NCI-H2029 treated with DMSO at 0.1 percent for 48 hours (cell line): ENCODE measurements around the gene XPO4.
A peak's percentile ranks its signal among the peaks of the same experiment; 100 is the strongest.

ENCODE experiments used
- DNase-seq: peaks from one replicate; lab custom pipeline; 2025; lab: John Stamatoyannopoulos, UW

Gene XPO4

DNA sequence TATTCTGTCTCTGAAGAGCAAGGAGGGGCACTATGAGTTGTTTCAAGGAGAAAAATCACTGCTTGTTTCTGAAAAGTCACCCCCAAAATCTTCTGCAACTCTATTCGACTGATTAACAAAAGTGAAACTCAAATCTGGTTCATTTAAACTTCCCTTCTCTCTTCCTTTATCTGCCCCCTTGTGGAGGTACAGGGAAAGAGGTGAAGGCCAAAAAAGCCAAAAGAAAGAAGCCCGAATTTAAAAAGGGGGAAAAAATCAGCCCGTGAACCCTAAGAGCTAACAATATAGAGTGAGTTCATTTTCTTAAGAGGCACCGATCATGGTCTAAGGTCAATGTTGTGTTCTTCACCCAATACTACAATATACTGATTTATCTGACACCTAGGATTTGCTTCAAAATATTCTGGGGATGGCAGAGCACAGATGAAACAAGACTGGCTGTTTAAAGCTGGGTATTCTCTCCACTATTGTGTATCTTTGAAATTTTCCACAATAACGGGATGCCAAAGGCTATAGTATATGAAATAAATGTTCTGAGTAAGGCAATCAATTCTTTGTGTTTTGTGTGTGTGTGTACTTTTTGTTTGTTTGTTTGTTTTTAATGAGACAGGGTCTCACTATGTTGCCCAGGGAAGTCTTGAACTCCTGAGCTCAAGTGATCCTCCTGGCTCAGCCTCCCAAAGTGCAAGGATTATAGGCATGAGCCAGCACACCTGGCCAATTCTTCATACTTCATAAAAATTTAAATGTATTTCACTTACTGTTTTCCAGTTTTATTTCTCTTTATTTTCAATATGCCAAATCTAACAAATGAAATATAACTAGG lies 73.8 kb downstream of the XPO4 start:
- DNase-seq = no peak

DNA sequence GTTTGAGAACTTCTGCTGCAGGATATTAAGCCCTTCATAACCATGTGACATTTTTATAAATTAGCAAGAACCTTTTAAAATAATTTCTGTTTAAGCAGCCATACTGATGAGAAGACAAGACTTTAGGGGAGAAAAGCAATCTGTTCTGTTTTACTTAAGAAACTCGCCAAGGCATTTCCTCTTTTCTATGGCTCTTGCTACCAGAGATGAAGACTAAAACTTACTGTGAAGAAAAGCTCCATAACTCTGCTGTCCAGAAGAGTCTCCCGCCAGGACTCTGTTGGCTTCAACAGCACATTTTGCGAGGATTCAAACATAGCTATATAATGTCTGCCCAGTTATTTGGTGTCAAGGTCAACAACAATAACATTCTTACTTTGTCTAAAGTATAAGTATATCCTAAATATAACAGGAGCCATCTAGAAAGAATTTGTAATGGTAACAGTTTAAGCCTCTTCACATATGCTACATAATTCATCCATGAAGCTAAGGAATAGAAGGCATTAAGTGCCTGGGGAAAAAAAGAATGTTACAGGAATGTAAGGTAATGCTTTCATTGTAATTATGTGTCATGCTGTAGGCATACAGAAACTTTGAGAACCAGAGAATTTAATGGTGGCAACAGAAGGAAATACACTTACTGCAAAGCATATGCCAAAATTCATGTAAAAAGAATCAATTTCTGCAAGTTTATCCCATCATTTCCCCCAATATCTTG lies 75.5 kb downstream of the XPO4 start:
- DNase-seq = no peak

GRCh38 chr13:20826301-20826700 lies 76.2 kb downstream of the XPO4 start:
- DNase-seq = no peak

DNA sequence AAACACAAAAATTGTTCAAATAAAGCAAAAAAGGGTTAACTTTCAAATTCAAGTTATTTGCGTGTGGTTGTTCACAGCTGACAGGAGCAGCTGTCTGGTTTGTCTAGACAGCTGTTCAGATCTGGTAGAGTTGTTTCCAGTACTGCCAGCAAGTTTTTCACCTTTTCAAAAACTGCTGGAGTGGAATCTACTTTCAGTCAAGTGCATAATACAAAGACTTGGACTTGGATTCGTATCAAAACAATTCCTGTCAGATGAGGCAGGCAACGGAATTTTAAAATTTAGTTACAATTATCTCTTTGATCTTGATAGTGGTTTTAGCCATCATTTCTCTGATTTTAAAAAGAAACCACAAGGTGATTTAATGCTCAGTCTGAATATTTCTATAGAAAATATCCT lies 77.1 kb downstream of the XPO4 start:
- no peak for DNase-seq

GRCh38 chr13:20824762-20825476 lies 77.6 kb downstream of the XPO4 start:
- DNase-seq = no peak

DNA sequence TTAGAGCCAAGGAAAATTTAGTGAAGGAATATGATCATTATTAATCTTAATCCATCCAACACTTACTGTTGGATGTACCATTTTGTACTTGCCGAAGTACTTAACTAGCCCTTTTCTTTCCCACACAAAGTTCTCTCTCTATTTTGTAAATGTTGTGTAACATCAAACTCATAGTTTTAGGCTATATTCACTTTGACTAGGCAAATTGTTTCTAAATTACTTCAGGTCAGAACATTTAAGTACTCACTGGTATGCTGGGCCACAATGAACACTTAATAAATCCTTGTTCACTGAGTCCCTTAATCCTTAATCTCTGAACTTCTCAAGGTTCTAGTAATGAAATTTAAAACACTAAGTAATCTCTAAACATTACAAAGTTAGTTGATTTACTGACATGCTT lies 79.5 kb downstream of the XPO4 start:
- no peak for DNase-seq

GRCh38 chr13:20822406-20822805 lies 80.1 kb downstream of the XPO4 start:
- DNase-seq = no peak

DNA sequence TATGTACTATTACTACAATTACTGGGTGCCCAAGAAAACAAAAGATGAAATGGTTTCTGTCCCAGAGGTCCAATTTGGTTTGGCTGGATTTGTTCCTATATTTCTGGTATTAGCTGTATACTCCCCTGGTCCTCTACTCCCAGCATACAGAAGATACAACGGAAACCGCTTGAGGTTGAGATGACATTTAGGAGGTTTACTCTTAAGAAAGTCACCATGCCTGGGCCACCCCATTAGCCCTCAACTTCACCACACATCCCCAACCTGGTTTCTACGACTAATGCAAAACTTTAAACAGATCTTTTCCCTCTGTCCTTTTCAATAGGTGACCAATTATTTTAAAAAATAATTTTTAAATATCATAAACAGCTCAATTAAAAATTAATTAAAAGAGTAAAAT lies 82.8 kb downstream of the XPO4 start:
- DNase-seq = no peak

DNA sequence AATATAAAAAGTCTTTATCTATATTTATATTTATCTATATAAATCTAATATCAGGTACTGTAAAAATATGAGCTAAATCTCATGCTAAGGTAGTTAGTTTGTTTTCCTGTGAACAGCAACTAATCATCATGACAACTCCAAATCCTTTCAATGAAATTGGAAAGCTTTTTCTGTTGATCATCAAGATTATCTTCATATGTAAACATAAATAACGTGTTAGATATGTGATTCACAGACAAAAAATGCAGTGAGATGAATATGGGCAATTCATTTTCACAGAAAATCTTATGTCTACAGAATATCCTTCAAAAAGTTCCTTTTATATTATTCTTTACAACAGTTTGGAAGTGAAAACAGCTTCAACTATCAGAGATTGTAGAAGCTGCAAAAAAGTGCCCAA lies 87.1 kb downstream of the XPO4 start:
- DNase-seq = no peak

DNA sequence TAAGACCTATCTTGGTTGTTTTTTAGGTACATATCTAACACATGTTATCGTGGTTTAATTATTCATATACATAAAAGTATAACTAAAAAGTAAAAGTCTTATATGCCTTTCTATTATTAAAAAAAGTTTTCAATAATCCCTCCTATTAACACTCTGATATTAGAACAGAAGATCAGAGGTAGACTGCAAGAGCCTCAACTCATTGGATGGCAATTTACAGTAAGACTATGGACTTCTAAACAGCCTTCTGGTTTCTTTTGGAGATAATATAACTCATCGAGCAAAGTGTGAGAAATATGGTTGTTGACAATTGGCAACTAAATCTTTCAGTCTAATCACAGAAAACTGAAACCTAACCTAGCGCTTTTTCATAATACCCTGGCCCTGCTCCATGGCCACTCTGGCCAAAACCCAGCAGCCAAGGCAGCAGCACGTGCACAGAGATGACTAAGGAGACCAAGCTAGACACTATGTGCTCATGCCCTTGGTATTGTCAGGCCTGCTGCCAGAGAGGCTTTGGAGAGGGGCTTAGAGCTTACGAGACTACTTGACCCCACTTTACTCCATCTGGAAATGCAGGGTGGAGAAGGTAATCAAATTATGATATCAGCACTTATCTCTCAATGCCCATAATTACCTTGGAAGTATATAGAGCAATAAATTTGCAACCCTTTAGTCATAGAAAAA lies 88.2 kb downstream of the XPO4 start:
- DNase-seq = peak; percentile 69

DNA sequence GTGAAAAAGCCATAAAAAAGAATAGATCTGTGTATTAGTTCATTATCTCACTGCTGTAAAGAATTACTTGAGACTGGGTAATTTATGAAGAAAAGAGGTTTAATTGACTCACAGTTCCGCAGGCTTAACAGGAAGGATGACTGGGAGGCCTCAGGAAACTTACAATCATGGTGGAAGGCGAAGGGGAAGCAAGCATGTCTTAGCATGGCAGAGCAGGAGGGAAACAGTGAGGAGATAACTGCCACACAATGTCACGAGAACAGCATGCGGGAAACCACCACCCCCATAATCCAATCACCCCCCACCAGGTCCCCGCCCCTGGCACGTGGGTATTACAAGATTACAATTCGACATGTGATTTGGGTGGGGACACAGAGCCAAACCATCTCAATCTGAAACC lies 89.7 kb downstream of the XPO4 start:
- no peak for DNase-seq

DNA sequence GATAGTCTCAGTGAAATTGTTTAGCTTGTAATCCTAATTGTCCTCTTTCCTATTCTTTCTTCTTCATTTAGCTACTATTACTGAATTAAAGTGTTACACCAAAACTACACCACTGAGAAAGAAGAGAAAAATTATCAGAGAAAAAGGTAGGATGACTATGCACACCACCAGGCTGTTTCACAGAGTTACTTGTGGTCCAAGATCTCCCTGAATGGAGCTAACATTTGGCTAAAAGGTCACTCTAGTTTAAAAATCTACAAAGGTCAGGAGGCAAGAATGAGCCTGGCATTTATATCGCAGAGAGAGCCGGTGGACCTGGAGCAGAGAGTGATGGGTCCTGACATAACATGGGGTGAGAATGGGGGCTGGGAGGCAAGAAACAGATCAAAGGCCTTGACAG lies 91.7 kb downstream of the XPO4 start:
- no peak for DNase-seq

DNA sequence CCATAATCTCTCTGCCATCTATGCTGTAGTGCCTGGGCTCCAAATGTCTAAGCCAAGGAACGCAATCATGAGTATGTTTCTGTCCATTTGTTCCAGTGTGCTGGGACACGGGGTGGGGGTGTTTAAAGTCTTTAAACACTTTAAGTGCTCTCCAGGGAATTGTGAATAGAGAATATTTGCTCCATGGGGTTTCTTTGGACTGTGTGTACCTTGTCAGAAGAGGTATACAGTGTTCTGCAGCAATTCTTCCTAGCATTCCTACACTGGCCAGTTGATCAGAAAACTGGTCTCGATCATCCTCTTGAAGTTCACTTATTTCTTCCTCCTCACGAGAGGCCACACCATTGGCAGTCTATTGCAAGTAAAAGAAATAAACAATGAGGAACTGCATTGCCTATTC lies 93.7 kb downstream of the XPO4 start:
- DNase-seq = no peak

DNA sequence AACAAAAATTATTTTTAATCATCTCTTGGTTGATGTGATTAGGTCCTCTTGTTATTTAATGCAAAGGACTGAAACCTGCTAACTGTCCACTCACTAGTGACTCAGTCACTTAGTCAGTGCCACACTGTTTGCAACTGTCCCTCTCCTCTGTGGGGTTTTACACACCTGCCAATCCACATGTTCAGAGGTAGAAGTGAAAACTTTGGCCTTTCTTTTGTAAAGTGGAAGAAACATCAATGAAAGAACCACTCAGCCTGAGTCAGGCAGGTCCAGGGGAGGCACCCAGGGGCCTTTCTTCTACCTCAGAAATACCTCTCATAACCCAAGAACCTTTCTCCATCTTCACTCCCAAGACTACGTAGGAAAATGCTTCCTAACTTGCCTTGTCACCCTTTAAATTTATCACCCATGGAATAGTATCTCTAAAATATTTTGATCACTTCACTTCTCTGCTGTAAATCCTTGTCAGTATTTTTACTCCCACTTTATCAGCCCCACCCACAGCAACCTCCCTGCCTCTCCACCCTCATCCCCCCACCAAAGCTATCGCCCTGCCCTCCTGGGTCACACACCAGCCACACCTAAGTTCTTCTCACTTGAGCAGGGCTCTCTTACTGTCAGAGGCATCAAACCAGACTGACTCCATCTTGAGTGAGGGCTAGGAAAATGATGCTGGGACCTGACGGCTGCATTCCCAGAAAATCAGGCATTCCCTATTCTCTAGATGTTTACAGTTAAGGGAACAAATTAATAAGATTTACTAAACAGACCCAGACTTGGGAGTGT lies 99.2 kb downstream of the XPO4 start:
- DNase-seq = no peak

GRCh38 chr13:20801707-20802106 lies 100.8 kb downstream of the XPO4 start:
- no peak for DNase-seq

GRCh38 chr13:20799726-20800416 lies 102.7 kb downstream of the XPO4 start:
- no peak for DNase-seq

GRCh38 chr13:20798027-20798426 lies 104.5 kb downstream of the XPO4 start:
- DNase-seq = no peak

DNA sequence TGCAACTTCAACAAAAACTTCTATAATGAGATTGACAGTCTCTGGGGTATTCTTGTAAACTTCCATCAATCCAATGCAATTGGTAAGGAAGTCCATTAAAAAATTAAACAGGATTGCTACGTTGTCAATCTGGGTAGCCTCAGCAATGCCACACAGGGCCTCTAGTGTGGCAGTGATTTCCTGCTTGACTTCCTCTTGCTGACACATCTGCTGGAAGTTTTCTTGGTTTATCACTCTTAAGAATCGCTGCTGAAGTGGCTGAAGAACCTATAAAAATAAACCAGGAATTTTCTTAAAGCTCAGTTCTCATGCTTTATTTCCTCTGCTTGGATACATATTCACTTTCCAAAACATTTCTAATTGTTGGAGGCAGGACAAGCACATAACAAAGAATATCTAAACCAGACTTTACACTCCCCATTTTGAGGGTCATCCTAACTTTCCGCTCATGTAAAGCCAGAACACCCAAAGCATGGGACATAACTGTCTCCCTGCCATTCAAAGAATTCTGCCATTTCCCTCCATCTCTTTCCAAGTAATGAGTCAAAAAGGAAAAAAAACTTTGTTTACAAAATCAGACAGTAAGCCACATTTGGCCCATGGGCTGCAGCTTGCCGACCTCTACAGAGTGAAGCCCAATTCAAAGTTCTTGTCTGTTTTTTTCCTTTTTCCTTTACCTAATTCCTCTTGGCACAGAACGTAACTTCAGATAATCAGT lies 105.6 kb downstream of the XPO4 start:
- DNase-seq = no peak

- no peak for DNase-seq
Observed at GRCh38 chr13:20789665-20790064, 112.9 kb downstream of the XPO4 start.

- DNase-seq = no peak
Observed at GRCh38 chr13:20788312-20788711, 114.2 kb downstream of the XPO4 start.
